Measurements from ENCODE around the gene GBP1.

GBP1 gene

GRCh38 chr1:89005286-89006151 is 59.5 kb downstream of the GBP1 start:
- FAIRE-seq, result no peak
